ENCODE data around the gene RAB24. TPM values are rescaled to one million over a fixed set of nuclear protein-coding genes. Genes with fewer than 3 reads are reported as not detected.
A peak's percentile ranks its signal among the peaks of the same experiment; 100 is the strongest.

The RAB24 gene
- total RNA-seq, 1 donor from 2014 or later, result 36.7 TPM

DNA sequence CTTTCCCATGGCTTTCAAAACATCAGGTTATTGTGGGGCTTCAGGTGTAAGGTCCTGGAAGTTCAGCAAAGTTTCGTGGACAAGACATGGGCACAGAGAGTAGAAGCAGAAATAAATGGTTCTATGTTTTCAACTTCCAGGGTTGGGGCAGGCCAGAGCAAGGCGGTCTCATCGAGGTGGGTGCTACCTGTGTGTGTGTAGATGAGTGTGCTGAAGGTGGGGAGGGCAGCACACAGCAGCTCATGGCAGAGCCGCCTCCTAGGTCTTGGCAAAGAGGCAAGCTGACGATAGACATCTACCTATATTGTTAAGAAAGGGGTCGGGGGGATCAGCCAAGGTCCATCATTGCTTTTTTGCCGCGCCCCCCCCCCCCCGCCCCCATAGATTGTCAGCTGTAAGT lies 3.8 kb downstream of the RAB24 start:
- peaks cover 40% of the 10 kb centered on the region for H3K4me1 Mint-ChIP-seq (ENCODE audit: low read depth)

DNA sequence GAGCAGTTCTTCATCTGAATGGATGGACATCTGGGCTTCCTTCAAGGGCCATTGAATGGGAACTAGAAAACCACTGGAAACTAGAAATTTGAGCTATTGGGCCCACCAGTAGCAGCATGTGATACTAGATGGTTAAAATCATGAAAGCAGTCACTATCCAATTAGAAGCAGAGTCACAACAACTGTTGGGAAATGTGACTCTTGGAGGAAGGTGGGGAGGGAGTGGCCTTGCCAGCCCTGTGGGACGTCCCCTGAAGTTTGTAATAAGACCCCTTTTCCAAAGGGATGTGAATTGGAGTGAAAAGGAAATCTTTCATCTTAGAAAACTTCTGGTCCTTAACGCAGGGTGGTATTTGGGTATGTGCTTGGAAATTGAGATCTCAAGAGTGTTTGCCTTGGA lies 5.6 kb downstream of the RAB24 start:
- Mint-ChIP-seq H3K27ac (ENCODE audit: unreplicated experiment) (no peak overlapping the region), H3K9me3 (ENCODE audit: low read depth) (no peaks in the 10 kb centered on the region), H3K27me3 (ENCODE audit: low read depth) (no peaks in the 10 kb centered on the region), H3K36me3 (ENCODE audit: low read depth) (peaks cover 12% of the 10 kb centered on the region), H3K4me3 (ENCODE audit: unreplicated experiment) (no peak overlapping the region), H3K4me1 (ENCODE audit: low read depth) (peaks cover 32% of the 10 kb centered on the region)
- TF ChIP-seq, protein P1, sequence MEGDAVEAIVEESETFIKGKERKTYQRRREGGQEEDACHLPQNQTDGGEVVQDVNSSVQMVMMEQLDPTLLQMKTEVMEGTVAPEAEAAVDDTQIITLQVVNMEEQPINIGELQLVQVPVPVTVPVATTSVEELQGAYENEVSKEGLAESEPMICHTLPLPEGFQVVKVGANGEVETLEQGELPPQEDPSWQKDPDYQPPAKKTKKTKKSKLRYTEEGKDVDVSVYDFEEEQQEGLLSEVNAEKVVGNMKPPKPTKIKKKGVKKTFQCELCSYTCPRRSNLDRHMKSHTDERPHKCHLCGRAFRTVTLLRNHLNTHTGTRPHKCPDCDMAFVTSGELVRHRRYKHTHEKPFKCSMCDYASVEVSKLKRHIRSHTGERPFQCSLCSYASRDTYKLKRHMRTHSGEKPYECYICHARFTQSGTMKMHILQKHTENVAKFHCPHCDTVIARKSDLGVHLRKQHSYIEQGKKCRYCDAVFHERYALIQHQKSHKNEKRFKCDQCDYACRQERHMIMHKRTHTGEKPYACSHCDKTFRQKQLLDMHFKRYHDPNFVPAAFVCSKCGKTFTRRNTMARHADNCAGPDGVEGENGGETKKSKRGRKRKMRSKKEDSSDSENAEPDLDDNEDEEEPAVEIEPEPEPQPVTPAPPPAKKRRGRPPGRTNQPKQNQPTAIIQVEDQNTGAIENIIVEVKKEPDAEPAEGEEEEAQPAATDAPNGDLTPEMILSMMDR (IDR thresholded peaks at IDR 0.05), result no peak
- no peak for DNase-seq (ENCODE audit: low spot score)

More for the DNA sequence above, 3.8 kb downstream of the RAB24 start:
- DNase-seq (ENCODE audit: low spot score), result no peak
- TF ChIP-seq, protein P1 (IDR thresholded peaks at IDR 0.05), result no peak
- Mint-ChIP-seq H3K36me3 (ENCODE audit: low read depth) (peaks cover 3% of the 10 kb centered on the region), H3K27ac (ENCODE audit: unreplicated experiment) (peak overlapping the region; percentile 41), H3K4me3 (ENCODE audit: unreplicated experiment) (no peak overlapping the region), H3K27me3 (ENCODE audit: low read depth) (no peaks in the 10 kb centered on the region), H3K9me3 (ENCODE audit: low read depth) (no peaks in the 10 kb centered on the region)

DNA sequence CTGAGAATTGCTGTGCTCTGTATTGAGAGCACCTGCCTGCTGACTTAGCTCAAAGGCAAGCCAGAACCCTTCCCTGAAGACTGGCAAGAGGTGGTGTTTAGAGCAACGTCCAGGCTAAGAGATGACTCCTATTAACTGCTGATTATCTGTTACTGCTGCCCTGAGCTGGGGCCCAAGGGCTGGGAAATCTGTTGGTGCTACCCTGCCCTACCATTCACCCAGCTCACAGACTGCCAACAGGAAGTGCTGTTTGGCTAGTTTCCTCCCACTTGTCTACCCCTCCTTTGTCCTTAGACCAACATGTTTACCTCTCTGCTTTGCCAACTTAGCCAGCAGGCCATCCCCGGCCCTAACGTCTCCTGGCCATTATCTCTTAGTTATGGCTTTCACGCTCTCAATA lies 6.9 kb downstream of the RAB24 start:
- H3K4me3 Mint-ChIP-seq (ENCODE audit: unreplicated experiment), result no peak overlapping the region
- peaks cover 21% of the 10 kb centered on the region for H3K4me1 Mint-ChIP-seq (ENCODE audit: low read depth)
- no peaks in the 10 kb centered on the region for H3K9me3 Mint-ChIP-seq (ENCODE audit: low read depth)
- H3K36me3 Mint-ChIP-seq (ENCODE audit: low read depth), result peaks cover 19% of the 10 kb centered on the region
- TF ChIP-seq, protein P1 (IDR thresholded peaks at IDR 0.05), result no peak
- no peak for DNase-seq (ENCODE audit: low spot score)
- no peaks in the 10 kb centered on the region for H3K27me3 Mint-ChIP-seq (ENCODE audit: low read depth)
- peak overlapping the region; percentile 27 for H3K27ac Mint-ChIP-seq (ENCODE audit: unreplicated experiment)

DNA sequence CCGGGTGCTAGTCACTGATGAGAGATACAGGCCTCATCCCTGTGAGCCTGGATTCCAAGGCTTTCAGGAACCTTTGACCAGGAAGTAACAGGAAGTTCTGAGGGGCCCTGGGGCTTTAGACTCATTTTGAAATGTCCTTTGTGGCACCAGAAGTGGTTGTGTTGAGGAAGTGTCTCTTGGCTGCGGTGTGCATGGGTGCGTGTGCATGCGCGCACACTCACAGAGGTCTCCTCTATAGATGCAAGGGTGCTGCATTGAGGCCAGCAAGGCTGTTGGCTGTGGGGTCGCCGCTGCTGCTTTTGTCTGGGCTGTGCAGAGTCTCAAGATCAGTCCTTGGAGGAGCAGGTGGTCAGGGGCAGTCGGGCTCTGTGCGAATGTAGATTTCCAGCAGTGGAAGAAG lies 7.6 kb downstream of the RAB24 start:
- peaks cover 20% of the 10 kb centered on the region for H3K36me3 Mint-ChIP-seq (ENCODE audit: low read depth)

DNA sequence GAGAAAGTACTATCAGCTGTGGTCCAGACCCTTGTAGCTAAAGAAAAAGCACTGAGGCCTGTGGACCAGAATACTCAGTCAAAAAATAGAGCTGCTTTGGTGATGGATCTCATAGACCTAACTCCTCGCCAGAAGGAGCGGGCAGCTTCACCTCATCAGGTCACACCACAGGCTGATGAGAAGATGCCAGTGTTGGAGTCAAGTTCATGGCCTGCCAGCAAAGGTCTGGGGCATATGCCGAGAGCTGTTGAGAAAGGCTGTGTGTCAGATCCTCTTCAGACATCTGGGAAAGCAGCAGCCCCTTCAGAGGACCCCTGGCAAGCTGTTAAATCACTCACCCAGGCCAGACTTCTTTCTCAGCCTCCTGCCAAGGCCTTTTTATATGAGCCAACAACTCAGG lies 8.9 kb downstream of the RAB24 start:
- no peak for DNase-seq (ENCODE audit: low spot score)
- H3K27me3 Mint-ChIP-seq (ENCODE audit: low read depth), result no peaks in the 10 kb centered on the region
- H3K9me3 Mint-ChIP-seq (ENCODE audit: low read depth), result no peaks in the 10 kb centered on the region
- H3K27ac Mint-ChIP-seq (ENCODE audit: unreplicated experiment), result no peak overlapping the region
- H3K4me3 Mint-ChIP-seq (ENCODE audit: unreplicated experiment), result no peak overlapping the region
- peaks cover 22% of the 10 kb centered on the region for H3K36me3 Mint-ChIP-seq (ENCODE audit: low read depth)
- TF ChIP-seq, protein P1 (IDR thresholded peaks at IDR 0.05), result no peak
- peaks cover 5% of the 10 kb centered on the region for H3K4me1 Mint-ChIP-seq (ENCODE audit: low read depth)

More for the DNA sequence above, 7.6 kb downstream of the RAB24 start:
- no peaks in the 10 kb centered on the region for H3K9me3 Mint-ChIP-seq (ENCODE audit: low read depth)
- H3K4me3 Mint-ChIP-seq (ENCODE audit: unreplicated experiment), result no peak overlapping the region
- H3K27me3 Mint-ChIP-seq (ENCODE audit: low read depth), result no peaks in the 10 kb centered on the region
- no peak for DNase-seq (ENCODE audit: low spot score)
- peaks cover 16% of the 10 kb centered on the region for H3K4me1 Mint-ChIP-seq (ENCODE audit: low read depth)
- H3K27ac Mint-ChIP-seq (ENCODE audit: unreplicated experiment), result no peak overlapping the region
- TF ChIP-seq, protein P1 (IDR thresholded peaks at IDR 0.05), result no peak

All from chondrocyte (in vitro differentiated cells).